Stimulated activated CD4-positive, alpha-beta T cell treated with anti-CD3 and anti-CD28 coated beads, Interleukin-1b, Interleukin-23, amount 100 ng/mL, for 48 hours (primary cell): ENCODE measurements around the gene SIRT2.
"Not testable (repeated sequence)": the region's sequence is repeated elsewhere in the genome, so short reads cannot be mapped to it uniquely, and the experiment has no call there.

ENCODE experiments used
- DNase-seq: peaks from one replicate; pipeline ENCODE4 v3.0.0-alpha.2; 2020

SIRT2 gene

GRCh38 chr19:38892841-38893240 lies 6.6 kb downstream of the SIRT2 start:
- DNase-seq = no peak

GRCh38 chr19:38891771-38892170 lies 7.6 kb downstream of the SIRT2 start:
- no peak for DNase-seq

- no peak for DNase-seq
Observed at GRCh38 chr19:38890686-38891085, 8.7 kb downstream of the SIRT2 start.

- no peak for DNase-seq
Observed at GRCh38 chr19:38889803-38890202, 9.6 kb downstream of the SIRT2 start.

- DNase-seq = no peak
Observed at GRCh38 chr19:38888876-38889275, 10.5 kb downstream of the SIRT2 start.

GRCh38 chr19:38884691-38885090 lies 14.7 kb downstream of the SIRT2 start:
- DNase-seq = not testable (repeated sequence)

GRCh38 chr19:38883286-38883685 lies 16.1 kb downstream of the SIRT2 start:
- no peak for DNase-seq

GRCh38 chr19:38880882-38881609 lies 18.4 kb downstream of the SIRT2 start:
- DNase-seq = no peak

- DNase-seq = no peak
Observed at GRCh38 chr19:38880076-38880881, 19.1 kb downstream of the SIRT2 start.

- no peak for DNase-seq
Observed at GRCh38 chr19:38879400-38879751, 20.0 kb downstream of the SIRT2 start.

- DNase-seq = no peak
Observed at GRCh38 chr19:38878575-38879399, 20.6 kb downstream of the SIRT2 start.

GRCh38 chr19:38877781-38878574 lies 21.4 kb downstream of the SIRT2 start, which contains the start of gene RINL:
RINL (minus strand) TSS chr19:38878275; CDS start chr19:38876742, 1,533 bp downstream.
- DNase-seq = peak; percentile 68

GRCh38 chr19:38875656-38876395 lies 23.6 kb downstream of the SIRT2 start:
- no peak for DNase-seq

GRCh38 chr19:38873400-38873799 lies 26.0 kb downstream of the SIRT2 start:
- not testable (repeated sequence) for DNase-seq

- no peak for DNase-seq
Observed at GRCh38 chr19:38870612-38871011, 28.8 kb downstream of the SIRT2 start.

GRCh38 chr19:38869836-38870607 lies 29.4 kb downstream of the SIRT2 start:
- DNase-seq = peak; percentile 92

- DNase-seq = no peak
Observed at GRCh38 chr19:38869160-38869835, 30.1 kb downstream of the SIRT2 start.

- DNase-seq = no peak
Observed at GRCh38 chr19:38868551-38868950, 30.9 kb downstream of the SIRT2 start.

- DNase-seq = no peak
Observed at GRCh38 chr19:38867171-38867780, 32.1 kb downstream of the SIRT2 start.
